Measurements from ENCODE around the gene IL1RAP.

IL1RAP gene

GRCh38 chr3:190506271-190506670 lies 7.6 kb upstream of the IL1RAP start:
- Histone ChIP-seq H3K27ac (replicated peaks) (no peak overlapping the region), H3K27me3 (ENCODE audit: insufficient read depth, poor library complexity, severe bottlenecking) (no peaks in the 10 kb centered on the region), H3K4me3 (replicated peaks; ENCODE audit: insufficient read depth, low read length) (no peak overlapping the region)
- TF ChIP-seq, protein P1, sequence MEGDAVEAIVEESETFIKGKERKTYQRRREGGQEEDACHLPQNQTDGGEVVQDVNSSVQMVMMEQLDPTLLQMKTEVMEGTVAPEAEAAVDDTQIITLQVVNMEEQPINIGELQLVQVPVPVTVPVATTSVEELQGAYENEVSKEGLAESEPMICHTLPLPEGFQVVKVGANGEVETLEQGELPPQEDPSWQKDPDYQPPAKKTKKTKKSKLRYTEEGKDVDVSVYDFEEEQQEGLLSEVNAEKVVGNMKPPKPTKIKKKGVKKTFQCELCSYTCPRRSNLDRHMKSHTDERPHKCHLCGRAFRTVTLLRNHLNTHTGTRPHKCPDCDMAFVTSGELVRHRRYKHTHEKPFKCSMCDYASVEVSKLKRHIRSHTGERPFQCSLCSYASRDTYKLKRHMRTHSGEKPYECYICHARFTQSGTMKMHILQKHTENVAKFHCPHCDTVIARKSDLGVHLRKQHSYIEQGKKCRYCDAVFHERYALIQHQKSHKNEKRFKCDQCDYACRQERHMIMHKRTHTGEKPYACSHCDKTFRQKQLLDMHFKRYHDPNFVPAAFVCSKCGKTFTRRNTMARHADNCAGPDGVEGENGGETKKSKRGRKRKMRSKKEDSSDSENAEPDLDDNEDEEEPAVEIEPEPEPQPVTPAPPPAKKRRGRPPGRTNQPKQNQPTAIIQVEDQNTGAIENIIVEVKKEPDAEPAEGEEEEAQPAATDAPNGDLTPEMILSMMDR (IDR thresholded peaks at IDR 0.05; ENCODE audit: insufficient read depth, low read length): no peak
- TF ChIP-seq, protein P2, sequence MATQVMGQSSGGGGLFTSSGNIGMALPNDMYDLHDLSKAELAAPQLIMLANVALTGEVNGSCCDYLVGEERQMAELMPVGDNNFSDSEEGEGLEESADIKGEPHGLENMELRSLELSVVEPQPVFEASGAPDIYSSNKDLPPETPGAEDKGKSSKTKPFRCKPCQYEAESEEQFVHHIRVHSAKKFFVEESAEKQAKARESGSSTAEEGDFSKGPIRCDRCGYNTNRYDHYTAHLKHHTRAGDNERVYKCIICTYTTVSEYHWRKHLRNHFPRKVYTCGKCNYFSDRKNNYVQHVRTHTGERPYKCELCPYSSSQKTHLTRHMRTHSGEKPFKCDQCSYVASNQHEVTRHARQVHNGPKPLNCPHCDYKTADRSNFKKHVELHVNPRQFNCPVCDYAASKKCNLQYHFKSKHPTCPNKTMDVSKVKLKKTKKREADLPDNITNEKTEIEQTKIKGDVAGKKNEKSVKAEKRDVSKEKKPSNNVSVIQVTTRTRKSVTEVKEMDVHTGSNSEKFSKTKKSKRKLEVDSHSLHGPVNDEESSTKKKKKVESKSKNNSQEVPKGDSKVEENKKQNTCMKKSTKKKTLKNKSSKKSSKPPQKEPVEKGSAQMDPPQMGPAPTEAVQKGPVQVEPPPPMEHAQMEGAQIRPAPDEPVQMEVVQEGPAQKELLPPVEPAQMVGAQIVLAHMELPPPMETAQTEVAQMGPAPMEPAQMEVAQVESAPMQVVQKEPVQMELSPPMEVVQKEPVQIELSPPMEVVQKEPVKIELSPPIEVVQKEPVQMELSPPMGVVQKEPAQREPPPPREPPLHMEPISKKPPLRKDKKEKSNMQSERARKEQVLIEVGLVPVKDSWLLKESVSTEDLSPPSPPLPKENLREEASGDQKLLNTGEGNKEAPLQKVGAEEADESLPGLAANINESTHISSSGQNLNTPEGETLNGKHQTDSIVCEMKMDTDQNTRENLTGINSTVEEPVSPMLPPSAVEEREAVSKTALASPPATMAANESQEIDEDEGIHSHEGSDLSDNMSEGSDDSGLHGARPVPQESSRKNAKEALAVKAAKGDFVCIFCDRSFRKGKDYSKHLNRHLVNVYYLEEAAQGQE (IDR thresholded peaks at IDR 0.05; ENCODE audit: insufficient replicate concordance, low read depth): no peak
- TF ChIP-seq SPI1 (IDR thresholded peaks at IDR 0.05; ENCODE audit: borderline replicate concordance, low read depth): no peak
- no peak for DNase-seq (ENCODE audit: low read depth in 1 of 2, low spot score in 1 of 2)

- Histone ChIP-seq H3K27ac (replicated peaks) (no peak overlapping the region), H3K4me3 (replicated peaks; ENCODE audit: insufficient read depth, low read length) (no peak overlapping the region), H3K27me3 (ENCODE audit: insufficient read depth, poor library complexity, severe bottlenecking) (no peaks in the 10 kb centered on the region)
- TF ChIP-seq POLR2AphosphoS5 (IDR thresholded peaks at IDR 0.05; ENCODE audit: low read depth) (no peak), SPI1 (IDR thresholded peaks at IDR 0.05; ENCODE audit: borderline replicate concordance, low read depth) (no peak), GABPA (IDR thresholded peaks at IDR 0.05; ENCODE audit: low read depth) (no peak)
- TF ChIP-seq, protein P2 (IDR thresholded peaks at IDR 0.05; ENCODE audit: insufficient replicate concordance, low read depth): no peak
- TF ChIP-seq, protein P1 (IDR thresholded peaks at IDR 0.05; ENCODE audit: insufficient read depth, low read length): no peak
- DNase-seq (ENCODE audit: low read depth in 1 of 2, low spot score in 1 of 2): no peak
Measured at GRCh38 chr3:190512666-190513065, 1.2 kb upstream of the IL1RAP start.

DNA sequence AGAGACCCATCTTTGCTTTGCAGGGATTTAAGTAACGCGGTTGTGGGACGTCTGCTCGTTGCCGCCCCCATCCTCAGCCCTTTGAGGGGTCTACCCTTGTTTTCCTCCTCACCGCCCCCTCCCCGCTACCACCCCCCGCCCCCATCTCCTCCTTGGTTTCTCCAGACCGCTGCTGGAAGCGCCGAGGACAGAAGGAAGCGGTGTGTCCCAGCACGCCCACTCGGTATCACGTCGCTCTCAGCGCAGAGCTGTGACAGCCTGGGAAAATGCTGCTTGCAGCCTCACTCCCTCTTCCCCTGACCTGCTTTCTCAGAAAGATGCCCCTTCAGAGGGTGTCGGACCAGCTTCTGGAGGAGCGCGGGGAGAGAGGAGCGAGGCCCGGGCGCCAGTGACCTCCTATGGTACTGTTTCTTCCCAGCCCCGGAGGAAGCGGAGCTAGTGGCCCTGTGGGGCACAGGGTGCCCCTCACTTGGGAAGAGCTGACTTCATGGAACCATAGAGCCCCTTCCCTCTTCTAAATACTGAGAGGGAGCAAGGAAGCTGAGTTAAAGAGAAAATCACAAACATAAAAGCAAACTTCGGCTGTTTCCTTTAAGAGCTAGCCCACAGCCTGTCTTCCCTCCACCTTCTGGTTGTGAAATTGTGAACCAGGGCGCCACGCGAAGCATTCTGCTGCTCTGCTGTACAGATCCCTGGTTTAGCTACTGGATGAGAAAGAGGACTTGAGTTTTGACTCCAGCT lies 698 bp downstream of the IL1RAP start:
- H3K27ac ChIP-seq (replicated peaks): peak overlapping the region; percentile 77
- peak overlapping the region; percentile 91 for H3K4me3 ChIP-seq (replicated peaks; ENCODE audit: insufficient read depth, low read length)
- H3K27me3 ChIP-seq (ENCODE audit: insufficient read depth, poor library complexity, severe bottlenecking): no peaks in the 10 kb centered on the region
- TF ChIP-seq POLR2AphosphoS5 (IDR thresholded peaks at IDR 0.05; ENCODE audit: low read depth) (no peak), SPI1 (IDR thresholded peaks at IDR 0.05; ENCODE audit: borderline replicate concordance, low read depth) (0 out of 2 replicates have a peak, but pooled peaks have one; percentile 1)
- peak in 1 of 2 experiments; percentile 68 for DNase-seq (ENCODE audit: low read depth in 1 of 2, low spot score in 1 of 2)

DNA sequence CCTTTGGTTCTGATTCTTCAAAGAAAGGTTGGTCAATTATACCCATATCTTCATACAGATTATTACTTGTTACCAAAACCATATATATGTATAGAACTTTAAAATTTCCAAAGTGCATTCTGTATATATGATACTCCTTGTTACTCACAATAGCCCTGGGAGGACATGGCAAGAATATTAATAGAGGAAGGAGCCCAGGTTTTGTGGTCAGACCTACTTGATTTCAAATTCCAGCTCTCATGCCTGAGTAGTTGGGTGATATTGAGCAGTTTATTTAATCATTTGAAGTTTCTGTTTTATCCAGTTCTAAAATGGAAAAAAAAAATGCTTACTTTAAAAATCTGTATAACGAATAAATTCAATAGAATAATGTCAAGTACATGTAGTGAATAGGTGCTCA lies 2.5 kb downstream of the IL1RAP start:
- H3K27ac ChIP-seq (replicated peaks): no peak overlapping the region
- DNase-seq (ENCODE audit: low read depth in 1 of 2, low spot score in 1 of 2): no peak

More for the DNA sequence above, 2.5 kb downstream of the IL1RAP start:
- no peaks in the 10 kb centered on the region for H3K27me3 ChIP-seq (ENCODE audit: insufficient read depth, poor library complexity, severe bottlenecking)
- TF ChIP-seq, protein P2 (IDR thresholded peaks at IDR 0.05; ENCODE audit: insufficient replicate concordance, low read depth): no peak
- no peak for TF ChIP-seq GABPA (IDR thresholded peaks at IDR 0.05; ENCODE audit: low read depth)
- TF ChIP-seq POLR2AphosphoS5 (IDR thresholded peaks at IDR 0.05; ENCODE audit: low read depth): no peak
- TF ChIP-seq, protein P1 (IDR thresholded peaks at IDR 0.05; ENCODE audit: insufficient read depth, low read length): no peak
- TF ChIP-seq SPI1 (IDR thresholded peaks at IDR 0.05; ENCODE audit: borderline replicate concordance, low read depth): no peak
- no peak overlapping the region for H3K4me3 ChIP-seq (replicated peaks; ENCODE audit: insufficient read depth, low read length)
